IMR-90 (cell line): ENCODE data around the gene TRIAP1. TPM values are rescaled to one million over a fixed set of nuclear protein-coding genes. Genes with fewer than 3 reads are reported as not detected.
A peak's percentile ranks its signal among the peaks of the same experiment; 100 is the strongest.

Experiments
- ATAC-seq: fragments of 200-7000 bp; cut with Tn5 transposase; 2 replicates; pipeline ENCODE4 v1.9.1; 2020; ENCODE audit warnings: low read depth, mild to moderate bottlenecking, moderate library complexity
- BruUV-seq: library from RNA; stranded (reverse); fragments of 400-500 nt; replicated peaks from 2 replicates; lab custom pipeline; 2021; lab: Mats Ljungman, UMichigan
- CTCF ChIA-PET: fragments of 300-600 bp; formaldehyde crosslinking; extraction: SDS; loops from one replicate; lab custom pipeline; 2021; ENCODE audit warnings: antibody characterized with exemption; lab: Yijun Ruan, JAX
- POLR2A ChIA-PET: fragments of 300-600 bp; sonication (Branson Sonifier 250); formaldehyde crosslinking; loops from one replicate; lab custom pipeline; 2022; ENCODE audit warnings: antibody characterized with exemption; ENCODE audit not compliant: unreplicated experiment; lab: Charles Lee
- DNase-seq: peaks from one replicate; pipeline ENCODE4 v3.0.0; 2013
- H2AFZ ChIP-seq: replicated peaks from 2 replicates; pipeline ENCODE3; 2013; ENCODE audit warnings: low read length, mild to moderate bottlenecking; ENCODE audit not compliant: poor library complexity
- H2AK5ac ChIP-seq: 2 replicates; pipeline ENCODE4 v1.6.1; 2013; ENCODE audit warnings: low read depth, low read length, inconsistent platforms
- H2AK9ac ChIP-seq: replicated peaks from 2 replicates; pipeline ENCODE3; 2013; ENCODE audit warnings: mild to moderate bottlenecking, low read depth, low read length, moderate library complexity; ENCODE audit not compliant: poor library complexity
- H2BK120ac ChIP-seq: 2 replicates; pipeline ENCODE4 v1.6.1; 2013; ENCODE audit warnings: low read depth, low read length, inconsistent platforms
- H2BK15ac ChIP-seq: 3 replicates; pipeline ENCODE4 v1.6.1; 2013; ENCODE audit warnings: low read depth, low read length, inconsistent platforms
- H2BK20ac ChIP-seq: 2 replicates; pipeline ENCODE4 v1.6.1; 2013; ENCODE audit warnings: low read depth, mild to moderate bottlenecking, inconsistent platforms, low read length, moderate library complexity
- H2BK5ac ChIP-seq: 2 replicates; pipeline ENCODE4 v1.6.1; 2013; ENCODE audit warnings: mild to moderate bottlenecking, low read depth, low read length, inconsistent platforms; ENCODE audit not compliant: poor library complexity, severe bottlenecking
- H3K14ac ChIP-seq: replicated peaks from 2 replicates; pipeline ENCODE4 v1.6.1; 2013; ENCODE audit warnings: low read depth, low read length, inconsistent platforms
- H3K18ac ChIP-seq: 2 replicates; pipeline ENCODE4 v1.6.1; 2013; ENCODE audit warnings: low read depth, low read length, control low read depth
- H3K23ac ChIP-seq: 2 replicates; pipeline ENCODE4 v1.6.1; 2013; ENCODE audit warnings: low read depth, low read length, inconsistent platforms
- H3K27ac ChIP-seq: 2 replicates; pipeline ENCODE4 v1.5.1; 2013; ENCODE audit warnings: mild to moderate bottlenecking, control low read depth, low read length; ENCODE audit not compliant: insufficient read depth
- H3K27me3 ChIP-seq: 2 replicates; pipeline ENCODE4 v1.6.1; 2013; ENCODE audit warnings: low read length; ENCODE audit not compliant: control insufficient read depth, insufficient read depth
- H3K36me3 ChIP-seq: 2 replicates; pipeline ENCODE4 v1.6.1; 2013; ENCODE audit warnings: low read length, mixed read lengths; ENCODE audit not compliant: control insufficient read depth, insufficient read depth
- H3K4ac ChIP-seq: 2 replicates; pipeline ENCODE4 v1.6.1; 2013; ENCODE audit warnings: low read depth, low read length, inconsistent platforms
- H3K4me1 ChIP-seq: 2 replicates; pipeline ENCODE4 v1.6.1; 2013; ENCODE audit warnings: low read length, mixed read lengths; ENCODE audit not compliant: control insufficient read depth, insufficient read depth
- H3K4me2 ChIP-seq: 2 replicates; pipeline ENCODE4 v1.6.1; 2013; ENCODE audit warnings: low read depth, mild to moderate bottlenecking, control low read depth, low read length, moderate library complexity
- H3K4me3 ChIP-seq: 2 replicates; pipeline ENCODE4 v1.5.1; 2013; ENCODE audit warnings: low read depth, mild to moderate bottlenecking, control low read depth, low read length, moderate library complexity; ENCODE audit not compliant: insufficient read depth
- H3K56ac ChIP-seq: 2 replicates; pipeline ENCODE4 v1.6.1; 2013; ENCODE audit warnings: low read length, inconsistent platforms; ENCODE audit not compliant: insufficient read depth; ENCODE audit errors: extremely low read depth
- H3K79me1 ChIP-seq, 2 experiments: 2 replicates each; pipeline ENCODE4 v1.6.1; 2013; ENCODE audit warnings: low read length in 2 of 2, inconsistent platforms in 1 of 2, low read depth in 1 of 2
- H3K9ac ChIP-seq: 2 replicates; pipeline ENCODE4 v1.6.1; 2013; ENCODE audit warnings: low read depth, low read length, control low read depth
- H3K9me1 ChIP-seq: 2 replicates; pipeline ENCODE4 v1.6.1; 2013; ENCODE audit warnings: low read length, inconsistent platforms; ENCODE audit not compliant: insufficient read depth
- H3K9me3 ChIP-seq: 2 replicates; pipeline ENCODE4 v1.6.1; 2013; ENCODE audit warnings: low read length; ENCODE audit not compliant: control insufficient read depth, insufficient read depth
- H4K20me1 ChIP-seq: 2 replicates; pipeline ENCODE4 v1.6.1; 2013; ENCODE audit warnings: low read length, inconsistent platforms; ENCODE audit not compliant: insufficient read depth
- H4K5ac ChIP-seq: 2 replicates; pipeline ENCODE4 v1.6.1; 2013; ENCODE audit warnings: mild to moderate bottlenecking, low read depth, low read length, control low read depth
- H4K8ac ChIP-seq, 2 experiments: 2 replicates each; pipeline ENCODE4 v1.6.1; 2013; ENCODE audit warnings: low read depth in 2 of 2, low read length in 2 of 2, control low read depth in 1 of 2, inconsistent platforms in 1 of 2
- H4K91ac ChIP-seq: 2 replicates; pipeline ENCODE4 v1.6.1; 2013; ENCODE audit warnings: low read depth, low read length, inconsistent platforms; ENCODE audit not compliant: insufficient read depth
- BHLHE40 ChIP-seq: fragments of 150-350 bp; IDR thresholded peaks from 2 replicates; pipeline ENCODE4 v1.6.1; 2016; ENCODE audit warnings: mild to moderate bottlenecking, low read depth, low read length
- CEBPB ChIP-seq: IDR thresholded peaks from 2 replicates; pipeline ENCODE4 v1.6.1; 2012; ENCODE audit warnings: low read depth, low read length, improper control_type of control experiment
- CHD1 ChIP-seq: IDR thresholded peaks from 2 replicates; pipeline ENCODE4 v1.6.1; 2012; ENCODE audit warnings: low read depth, low read length, improper control_type of control experiment
- FOS ChIP-seq: fragments of 150-350 bp; IDR thresholded peaks from 2 replicates; pipeline ENCODE4 v1.6.1; 2016; ENCODE audit warnings: low read depth, low read length
- MAFK ChIP-seq: IDR thresholded peaks from 2 replicates; pipeline ENCODE4 v1.6.1; 2012; ENCODE audit warnings: low read depth, low read length, improper control_type of control experiment
- MAZ ChIP-seq: IDR thresholded peaks from 2 replicates; pipeline ENCODE4 v1.6.1; 2012; ENCODE audit warnings: low read depth, mild to moderate bottlenecking, low read length, improper control_type of control experiment, moderate library complexity, borderline replicate concordance
- MXI1 ChIP-seq: IDR thresholded peaks from 2 replicates; pipeline ENCODE4 v1.6.1; 2012; ENCODE audit warnings: low read depth, mild to moderate bottlenecking, low read length, moderate library complexity, borderline replicate concordance
- NFE2L2 ChIP-seq: fragments of 150-350 bp; IDR thresholded peaks from 2 replicates; pipeline ENCODE4 v1.6.1; 2016; ENCODE audit warnings: low read depth, mild to moderate bottlenecking, low read length
- RAD21 ChIP-seq: IDR thresholded peaks from 2 replicates; pipeline ENCODE4 v1.6.1; 2012; ENCODE audit warnings: low read length, improper control_type of control experiment
- RCOR1 ChIP-seq: IDR thresholded peaks from 2 replicates; pipeline ENCODE4 v1.6.1; 2012; ENCODE audit warnings: mild to moderate bottlenecking, low read length, improper control_type of control experiment; ENCODE audit not compliant: insufficient replicate concordance
- RFX5 ChIP-seq: IDR thresholded peaks from 2 replicates; pipeline ENCODE4 v1.8.0; 2012; ENCODE audit warnings: low read depth, mild to moderate bottlenecking, low read length, moderate library complexity
- SMC3 ChIP-seq: fragments of 150-350 bp; IDR thresholded peaks from 2 replicates; pipeline ENCODE4 v1.6.1; 2016; ENCODE audit warnings: low read depth, mild to moderate bottlenecking, antibody characterized with exemption, low read length, moderate library complexity
- WGBS, 2 experiments: methylation state at CpG; one replicate each; pipeline versions ENCODE4 v1.1.5 to v1.1.7; 2013; ENCODE audit warnings: missing lambda C conversion rate in 2 of 2; ENCODE audit not compliant: insufficient read length in 1 of 2; ENCODE audit errors: extremely low coverage in 2 of 2; 5-methylcytosine and 5-hydroxymethylcytosine counted together
- dilution Hi-C: fragments of 300-500 bp; cut with HindIII; formaldehyde crosslinking; loops from one replicate; pipeline ENCODE4 v1.14.3; 2018; ENCODE audit warnings: low sequenced_read_pairs; ENCODE audit not compliant: unreplicated experiment
- in situ Hi-C: fragments of 300-500 bp; cut with MboI; formaldehyde crosslinking; loops from 3 replicates; pipeline ENCODE4 v1.14.3; 2019; ENCODE audit warnings: low sequenced_read_pairs, inconsistent platforms, mixed read lengths
- intact Hi-C: fragments of 100-400 bp; cut with micrococcal nuclease; formaldehyde crosslinking; loops from 2 replicates; pipeline ENCODE4 v1.10.0; 2022
- polyA plus RNA-seq, 3 experiments: library from polyadenylated mRNA; depleted of rRNA; stranded (reverse); fragments of >200 nt; gene quantifications; 2 replicates each; pipeline ENCODE4 v1.2.3, GENCODE V29; 2012; ENCODE audit warnings: low replicate concordance in 1 of 3
- total RNA-seq: library from RNA; depleted of rRNA; stranded (reverse); fragments of >200 nt; gene quantifications from 2 replicates; pipeline ENCODE4 v1.2.3, GENCODE V29; 2012
- TF ChIP-seq, protein P1 (sequence below): conservative IDR thresholded peaks from 2 replicates; pipeline ENCODE4 v1.5.1; 2012; ENCODE audit warnings: mild to moderate bottlenecking, low read depth, low read length, improper control_type of control experiment
- TF ChIP-seq, protein P2 (sequence below): fragments of 150-350 bp; IDR thresholded peaks from 2 replicates; pipeline ENCODE4 v1.6.1; 2016; ENCODE audit warnings: low read depth, mild to moderate bottlenecking, low read length, moderate library complexity, borderline replicate concordance

Gene TRIAP1
- total and polyA plus RNA-seq, 2 of the 4 experiments (the other 2 are of a cell fraction): 19.2 to 32.3 TPM

DNA sequence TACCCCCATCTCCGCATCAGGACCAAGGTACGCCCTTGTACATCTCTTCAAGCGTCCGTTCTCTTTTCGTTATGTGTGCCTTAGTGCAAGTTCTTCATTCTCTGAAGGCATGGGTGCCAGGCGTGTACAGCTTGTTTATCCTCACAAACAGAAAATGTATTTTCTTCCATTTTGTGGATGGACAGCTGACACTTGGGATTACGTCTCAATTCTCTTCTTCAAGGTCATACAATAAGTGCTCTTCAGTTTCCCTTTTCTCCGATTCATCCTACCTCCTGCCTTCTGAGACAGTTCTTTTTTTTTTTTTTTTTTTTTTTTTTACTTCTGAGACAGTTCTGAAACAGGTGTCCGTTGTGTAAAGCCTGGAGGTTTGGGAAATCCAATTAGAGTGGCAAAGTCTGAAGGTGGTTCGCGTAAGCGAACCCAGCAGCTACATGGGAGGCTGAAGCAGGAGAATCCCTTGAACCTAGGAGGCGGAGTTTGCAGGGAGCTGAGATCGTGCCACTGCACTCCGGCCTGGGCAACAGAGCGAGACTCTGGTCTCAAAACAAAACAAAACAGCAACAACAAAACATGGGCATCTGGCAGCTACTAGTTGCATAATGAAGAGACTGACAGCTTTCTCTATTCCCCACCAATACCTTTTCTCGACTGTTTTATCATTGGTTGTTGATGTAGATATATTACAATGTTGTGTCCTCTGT lies 7.5 kb downstream of the TRIAP1 start:
- intact Hi-C loops (no loop called here), dilution Hi-C loops (no loop called here), in situ Hi-C loops (loop anchor here (25.0 kb wide), 1 partner anchor 101 kb away; the partner anchor contains the start of gene PLA2G1B)
- Histone ChIP-seq H2BK15ac (no peak overlapping the region), H3K56ac (peak overlapping the region; percentile 47), H3K23ac (peak overlapping the region; percentile 33), H2AFZ (peak overlapping the region; percentile 93), H2BK20ac (no peak overlapping the region), H3K36me3 (peaks cover 5% of the 10 kb centered on the region), H3K18ac (no peak overlapping the region), H2BK5ac (no peak overlapping the region), H4K20me1 (0 out of 2 replicates have a peak, but pooled peaks cover 7% of the 10 kb centered on the region), H2BK120ac (no peak overlapping the region), H3K27ac (peak overlapping the region; percentile 59; the same call in 1 of the 2 replicates), H3K4me2 (peak overlapping the region; percentile 97), H3K4ac (peak overlapping the region; percentile 5; the same call in 1 of the 2 replicates), H4K5ac (peak overlapping the region; percentile 12; the same call in 1 of the 2 replicates), H3K9me3 (no peaks in the 10 kb centered on the region), H2AK5ac (peak overlapping the region; percentile 75; the same call in 1 of the 2 replicates), H3K4me1 (peaks cover 4% of the 10 kb centered on the region; the same call in 1 of the 2 replicates), H3K9ac (peak overlapping the region; percentile 83), H3K14ac (no peak overlapping the region), H3K4me3 (peak overlapping the region; percentile 79), H3K27me3 (no peaks in the 10 kb centered on the region), H4K8ac (peak overlapping the region; percentile 41 to 90; a peak in 3 of 4 replicates), H4K91ac (no peak overlapping the region; the same call in 1 of the 2 replicates), H3K9me1 (no peaks in the 10 kb centered on the region), H2AK9ac (no peak overlapping the region), H3K79me1 (peaks cover 10 to 33% of the 10 kb centered on the region in 2 experiments)
- no peak for DNase-seq
- BruUV-seq: no TSS peak
- peak; percentile 3; the same call in 1 of the 2 replicates for ATAC-seq
- ChIA-PET POLR2A (no interaction called here), CTCF (no interaction called here)
- no CpG with 5 or more reads among the region's 17 CpGs for WGBS, 2 experiments
- TF ChIP-seq MXI1: no peak
- TF ChIP-seq BHLHE40: no peak
- TF ChIP-seq MAFK: no peak
- TF ChIP-seq RAD21: no peak
- no peak for TF ChIP-seq CHD1
- no peak for TF ChIP-seq NFE2L2
- no peak for TF ChIP-seq RCOR1
- TF ChIP-seq FOS: no peak
- no peak for TF ChIP-seq CEBPB
- TF ChIP-seq MAZ: no peak
- TF ChIP-seq RFX5: no peak
- no peak for TF ChIP-seq SMC3
- TF ChIP-seq, protein P1, sequence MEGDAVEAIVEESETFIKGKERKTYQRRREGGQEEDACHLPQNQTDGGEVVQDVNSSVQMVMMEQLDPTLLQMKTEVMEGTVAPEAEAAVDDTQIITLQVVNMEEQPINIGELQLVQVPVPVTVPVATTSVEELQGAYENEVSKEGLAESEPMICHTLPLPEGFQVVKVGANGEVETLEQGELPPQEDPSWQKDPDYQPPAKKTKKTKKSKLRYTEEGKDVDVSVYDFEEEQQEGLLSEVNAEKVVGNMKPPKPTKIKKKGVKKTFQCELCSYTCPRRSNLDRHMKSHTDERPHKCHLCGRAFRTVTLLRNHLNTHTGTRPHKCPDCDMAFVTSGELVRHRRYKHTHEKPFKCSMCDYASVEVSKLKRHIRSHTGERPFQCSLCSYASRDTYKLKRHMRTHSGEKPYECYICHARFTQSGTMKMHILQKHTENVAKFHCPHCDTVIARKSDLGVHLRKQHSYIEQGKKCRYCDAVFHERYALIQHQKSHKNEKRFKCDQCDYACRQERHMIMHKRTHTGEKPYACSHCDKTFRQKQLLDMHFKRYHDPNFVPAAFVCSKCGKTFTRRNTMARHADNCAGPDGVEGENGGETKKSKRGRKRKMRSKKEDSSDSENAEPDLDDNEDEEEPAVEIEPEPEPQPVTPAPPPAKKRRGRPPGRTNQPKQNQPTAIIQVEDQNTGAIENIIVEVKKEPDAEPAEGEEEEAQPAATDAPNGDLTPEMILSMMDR: no peak
- TF ChIP-seq, protein P2, sequence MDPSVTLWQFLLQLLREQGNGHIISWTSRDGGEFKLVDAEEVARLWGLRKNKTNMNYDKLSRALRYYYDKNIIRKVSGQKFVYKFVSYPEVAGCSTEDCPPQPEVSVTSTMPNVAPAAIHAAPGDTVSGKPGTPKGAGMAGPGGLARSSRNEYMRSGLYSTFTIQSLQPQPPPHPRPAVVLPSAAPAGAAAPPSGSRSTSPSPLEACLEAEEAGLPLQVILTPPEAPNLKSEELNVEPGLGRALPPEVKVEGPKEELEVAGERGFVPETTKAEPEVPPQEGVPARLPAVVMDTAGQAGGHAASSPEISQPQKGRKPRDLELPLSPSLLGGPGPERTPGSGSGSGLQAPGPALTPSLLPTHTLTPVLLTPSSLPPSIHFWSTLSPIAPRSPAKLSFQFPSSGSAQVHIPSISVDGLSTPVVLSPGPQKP: no peak
